Astrocyte (in vitro differentiated cells and primary cell): ENCODE data around the gene COL26A1. TPM values are rescaled to one million over a fixed set of nuclear protein-coding genes. Genes with fewer than 3 reads are reported as not detected.
"Not testable (repeated sequence)": the region's sequence is repeated elsewhere in the genome, so short reads cannot be mapped to it uniquely, and the experiment has no call there.

Source experiments
- DNase-seq: peaks from one replicate; pipeline ENCODE4 v3.0.0-alpha.2; 2010; ENCODE audit warnings: low read depth
- FAIRE-seq: peaks from 2 replicates; lab custom pipeline; 2011; peaks lifted over from hg19 to GRCh38; lab: Jason Lieb, UNC
- H2AFZ ChIP-seq: 2 replicates; pipeline ENCODE4 v1.6.0; 2012; ENCODE audit warnings: low read depth, low read length, inconsistent platforms
- H3K27ac ChIP-seq: 2 replicates; pipeline ENCODE4 v1.5.1; 2011; ENCODE audit warnings: low read depth, low read length, inconsistent platforms
- H3K27me3 ChIP-seq: 2 replicates; pipeline ENCODE4 v1.6.0; 2011; ENCODE audit warnings: low read length, inconsistent platforms; ENCODE audit not compliant: insufficient read depth
- H3K36me3 ChIP-seq: 2 replicates; pipeline ENCODE4 v1.5.1; 2011; ENCODE audit warnings: low read length, inconsistent platforms; ENCODE audit not compliant: insufficient read depth
- H3K4me1 ChIP-seq: 2 replicates; pipeline ENCODE4 v1.5.1; 2011; ENCODE audit warnings: low read length, inconsistent platforms; ENCODE audit not compliant: insufficient read depth
- H3K4me2 ChIP-seq: 2 replicates; pipeline ENCODE4 v1.6.0; 2012; ENCODE audit warnings: low read length, inconsistent platforms
- H3K4me3 ChIP-seq: 2 replicates; pipeline ENCODE4 v1.5.1; 2011; ENCODE audit warnings: low read depth, mild to moderate bottlenecking, low read length, inconsistent platforms; ENCODE audit not compliant: insufficient read depth
- H3K79me2 ChIP-seq: 2 replicates; pipeline ENCODE4 v1.6.0; 2012; ENCODE audit warnings: mild to moderate bottlenecking, low read length, inconsistent platforms; ENCODE audit not compliant: insufficient read depth
- H3K9ac ChIP-seq: 2 replicates; pipeline ENCODE4 v1.6.0; 2012; ENCODE audit warnings: mild to moderate bottlenecking, low read length, inconsistent platforms
- H3K9me3 ChIP-seq: 2 replicates; pipeline ENCODE4 v1.5.1; 2012; ENCODE audit warnings: low read depth, mild to moderate bottlenecking, low read length, inconsistent platforms; ENCODE audit not compliant: insufficient read depth
- H4K20me1 ChIP-seq: 2 replicates; pipeline ENCODE4 v1.6.0; 2012; ENCODE audit warnings: low read length, inconsistent platforms; ENCODE audit not compliant: insufficient read depth
- H3K27ac Mint-ChIP-seq: one replicate; pipeline ENCODE4 v1.8.0; 2021; ENCODE audit warnings: mild to moderate bottlenecking, mixed read lengths; ENCODE audit not compliant: unreplicated experiment
- H3K27me3 Mint-ChIP-seq: one replicate; pipeline ENCODE4 v1.8.0; 2021; ENCODE audit warnings: low read depth, mixed read lengths; ENCODE audit not compliant: unreplicated experiment
- H3K36me3 Mint-ChIP-seq: one replicate; pipeline ENCODE4 v1.8.0; 2021; ENCODE audit warnings: low read depth, mixed read lengths; ENCODE audit not compliant: unreplicated experiment
- H3K4me1 Mint-ChIP-seq: one replicate; pipeline ENCODE4 v1.8.0; 2021; ENCODE audit warnings: low read depth, mixed read lengths; ENCODE audit not compliant: unreplicated experiment
- H3K4me3 Mint-ChIP-seq: one replicate; pipeline ENCODE4 v1.8.0; 2021; ENCODE audit warnings: mild to moderate bottlenecking, moderate library complexity, mixed read lengths; ENCODE audit not compliant: unreplicated experiment
- H3K9me3 Mint-ChIP-seq: one replicate; pipeline ENCODE4 v1.8.0; 2021; ENCODE audit warnings: mild to moderate bottlenecking, mixed read lengths; ENCODE audit not compliant: unreplicated experiment
- EZH2 ChIP-seq: IDR thresholded peaks from 2 replicates; pipeline ENCODE4 v1.6.1; 2012; ENCODE audit warnings: mild to moderate bottlenecking, low read length, inconsistent platforms; ENCODE audit not compliant: insufficient read depth
- total RNA-seq: library from RNA; stranded (reverse); gene quantifications from 2 replicates; pipeline ENCODE4 v1.2.1, GENCODE V29; 2021
- TF ChIP-seq, protein P1 (sequence below): IDR thresholded peaks from 2 replicates; pipeline ENCODE4 v1.5.1; 2011; ENCODE audit warnings: low read depth, mild to moderate bottlenecking, inconsistent platforms, low read length, moderate library complexity; ENCODE audit not compliant: insufficient read depth

Gene COL26A1
- total RNA-seq, 1 donor from 2014 or later = 7.1 TPM

DNA sequence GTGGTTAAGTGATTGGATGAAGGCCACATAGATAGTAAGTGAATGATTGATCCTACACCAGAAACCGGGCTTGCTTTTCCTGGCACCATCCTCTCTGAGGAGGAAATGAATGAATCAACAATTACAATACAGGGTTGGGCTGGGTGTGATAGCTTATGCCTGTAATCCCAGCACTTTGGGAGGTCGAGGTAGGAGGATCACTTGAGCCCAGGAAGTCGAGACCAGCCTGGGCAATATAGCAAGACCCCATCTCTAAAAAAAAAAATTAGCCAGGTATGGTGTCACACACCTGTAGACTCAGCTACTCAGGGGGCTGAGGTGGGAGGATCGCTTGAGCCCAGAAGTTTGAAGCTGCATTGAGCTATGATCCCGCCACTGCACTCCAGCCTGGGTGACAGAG lies 111.5 kb downstream of the COL26A1 start:
- Histone ChIP-seq H3K27me3 (peaks cover 8% of the 10 kb centered on the region), H4K20me1 (no peaks in the 10 kb centered on the region), H3K4me2 (no peak overlapping the region), H3K79me2 (no peaks in the 10 kb centered on the region), H3K4me3 (no peak overlapping the region), H2AFZ (no peak overlapping the region), H3K27ac (no peak overlapping the region), H3K4me1 (no peaks in the 10 kb centered on the region), H3K36me3 (no peaks in the 10 kb centered on the region), H3K9ac (no peak overlapping the region), H3K9me3 (no peaks in the 10 kb centered on the region)
- H3K9me3 Mint-ChIP-seq = peaks cover 4% of the 10 kb centered on the region
- no peaks in the 10 kb centered on the region for H3K36me3 Mint-ChIP-seq
- H3K4me1 Mint-ChIP-seq = no peaks in the 10 kb centered on the region
- H3K27ac Mint-ChIP-seq = no peak overlapping the region
- H3K4me3 Mint-ChIP-seq = no peak overlapping the region
- DNase-seq (no peak), FAIRE-seq (no peak)
- TF ChIP-seq EZH2 = no peak
- peaks cover 15% of the 10 kb centered on the region for H3K27me3 Mint-ChIP-seq

DNA sequence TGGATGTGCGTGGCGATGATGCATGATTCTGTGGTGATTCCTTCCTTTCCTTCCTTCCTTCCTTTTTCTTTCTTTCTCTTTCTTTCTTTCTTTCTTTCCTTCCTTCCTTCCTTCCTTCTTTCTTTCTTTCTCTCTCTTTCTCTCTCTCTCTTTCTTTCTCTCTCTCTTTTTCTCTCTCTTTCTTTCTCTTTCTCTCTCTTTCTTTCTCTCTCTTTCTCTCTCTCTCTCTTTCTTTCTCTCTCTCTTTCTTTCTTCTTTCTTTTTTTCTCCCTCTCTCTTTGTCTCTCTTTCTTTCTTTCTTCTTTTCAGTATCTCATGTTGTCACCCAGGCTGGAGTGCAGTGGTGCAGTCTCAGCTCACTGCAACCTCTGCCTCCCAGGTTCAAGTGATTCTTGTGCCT lies 113.0 kb downstream of the COL26A1 start:
- not testable (repeated sequence) for H3K9ac ChIP-seq, H3K27ac ChIP-seq, H3K4me3 ChIP-seq, H3K36me3 ChIP-seq, FAIRE-seq, H4K20me1 ChIP-seq, H3K4me2 ChIP-seq, H3K4me1 ChIP-seq, H3K4me3 Mint-ChIP-seq, H3K36me3 Mint-ChIP-seq, DNase-seq, H3K27ac Mint-ChIP-seq, H3K9me3 ChIP-seq, H3K79me2 ChIP-seq, H3K27me3 ChIP-seq, H3K9me3 Mint-ChIP-seq, H2AFZ ChIP-seq, H3K4me1 Mint-ChIP-seq
- peaks cover 12% of the 10 kb centered on the region for H3K27me3 Mint-ChIP-seq

DNA sequence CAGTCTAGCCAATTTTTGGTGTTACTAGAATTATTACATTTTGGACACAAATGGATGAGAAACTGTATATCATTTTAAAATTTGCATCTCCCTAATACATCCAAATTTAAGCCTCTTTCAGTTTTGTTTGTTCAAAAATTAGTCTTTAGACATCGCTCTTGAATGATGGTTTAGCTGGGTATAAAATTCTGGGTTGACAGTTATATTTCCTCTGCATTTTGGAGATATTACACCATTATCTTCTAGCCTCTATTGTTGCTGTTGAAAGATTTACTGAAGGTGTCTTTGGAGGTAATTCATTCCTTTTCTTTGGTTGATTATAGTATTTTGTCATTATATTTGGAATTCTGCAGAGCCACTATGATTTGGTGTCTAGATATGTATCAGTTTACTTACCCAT lies 116.5 kb downstream of the COL26A1 start:
- H3K4me3 Mint-ChIP-seq = no peak overlapping the region
- no peaks in the 10 kb centered on the region for H3K79me2 ChIP-seq
- H3K27ac Mint-ChIP-seq = no peak overlapping the region
- H3K9me3 Mint-ChIP-seq = peaks cover 4% of the 10 kb centered on the region
- H3K27me3 ChIP-seq = peaks cover 2% of the 10 kb centered on the region
- H2AFZ ChIP-seq = no peak overlapping the region
- no peak overlapping the region for H3K4me2 ChIP-seq
- peaks cover 4% of the 10 kb centered on the region for H3K9me3 ChIP-seq
- H3K9ac ChIP-seq = no peak overlapping the region
- H3K4me1 ChIP-seq = no peaks in the 10 kb centered on the region
- no peak for TF ChIP-seq EZH2
- TF ChIP-seq, protein P1, sequence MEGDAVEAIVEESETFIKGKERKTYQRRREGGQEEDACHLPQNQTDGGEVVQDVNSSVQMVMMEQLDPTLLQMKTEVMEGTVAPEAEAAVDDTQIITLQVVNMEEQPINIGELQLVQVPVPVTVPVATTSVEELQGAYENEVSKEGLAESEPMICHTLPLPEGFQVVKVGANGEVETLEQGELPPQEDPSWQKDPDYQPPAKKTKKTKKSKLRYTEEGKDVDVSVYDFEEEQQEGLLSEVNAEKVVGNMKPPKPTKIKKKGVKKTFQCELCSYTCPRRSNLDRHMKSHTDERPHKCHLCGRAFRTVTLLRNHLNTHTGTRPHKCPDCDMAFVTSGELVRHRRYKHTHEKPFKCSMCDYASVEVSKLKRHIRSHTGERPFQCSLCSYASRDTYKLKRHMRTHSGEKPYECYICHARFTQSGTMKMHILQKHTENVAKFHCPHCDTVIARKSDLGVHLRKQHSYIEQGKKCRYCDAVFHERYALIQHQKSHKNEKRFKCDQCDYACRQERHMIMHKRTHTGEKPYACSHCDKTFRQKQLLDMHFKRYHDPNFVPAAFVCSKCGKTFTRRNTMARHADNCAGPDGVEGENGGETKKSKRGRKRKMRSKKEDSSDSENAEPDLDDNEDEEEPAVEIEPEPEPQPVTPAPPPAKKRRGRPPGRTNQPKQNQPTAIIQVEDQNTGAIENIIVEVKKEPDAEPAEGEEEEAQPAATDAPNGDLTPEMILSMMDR = no peak
- no peaks in the 10 kb centered on the region for H3K4me1 Mint-ChIP-seq
- peaks cover 5% of the 10 kb centered on the region for H3K27me3 Mint-ChIP-seq
- H3K36me3 Mint-ChIP-seq = no peaks in the 10 kb centered on the region
- H4K20me1 ChIP-seq = no peaks in the 10 kb centered on the region
- DNase-seq = no peak
- FAIRE-seq = no peak
- no peak overlapping the region for H3K4me3 ChIP-seq
- no peaks in the 10 kb centered on the region for H3K36me3 ChIP-seq
- no peak overlapping the region for H3K27ac ChIP-seq

GRCh38 chr7:101486056-101486432 lies 123.4 kb downstream of the COL26A1 start:
- H3K79me2 ChIP-seq, H3K9me3 Mint-ChIP-seq, DNase-seq, H3K4me3 ChIP-seq, H3K4me2 ChIP-seq, H3K36me3 ChIP-seq, H3K4me1 Mint-ChIP-seq, H3K4me3 Mint-ChIP-seq, H3K4me1 ChIP-seq, H3K9ac ChIP-seq, H3K27ac Mint-ChIP-seq, H3K27ac ChIP-seq, H3K9me3 ChIP-seq, H3K36me3 Mint-ChIP-seq, FAIRE-seq, H4K20me1 ChIP-seq: not testable (repeated sequence)
- H3K27me3 Mint-ChIP-seq = peaks cover 11% of the 10 kb centered on the region
- Histone ChIP-seq H3K27me3 (peaks cover 12% of the 10 kb centered on the region), H2AFZ (peak overlapping the region; percentile 47)
